NCI-H748 (cell line): ENCODE results near the gene ZMAT5.

ENCODE experiments used
- DNase-seq: peaks from one replicate; lab custom pipeline; 2025; ENCODE audit not compliant: unreplicated experiment; lab: John Stamatoyannopoulos, UW

ZMAT5 gene

GRCh38 chr22:29787371-29787980 lies 20.7 kb upstream of the ZMAT5 start:
- DNase-seq, result no peak

DNA sequence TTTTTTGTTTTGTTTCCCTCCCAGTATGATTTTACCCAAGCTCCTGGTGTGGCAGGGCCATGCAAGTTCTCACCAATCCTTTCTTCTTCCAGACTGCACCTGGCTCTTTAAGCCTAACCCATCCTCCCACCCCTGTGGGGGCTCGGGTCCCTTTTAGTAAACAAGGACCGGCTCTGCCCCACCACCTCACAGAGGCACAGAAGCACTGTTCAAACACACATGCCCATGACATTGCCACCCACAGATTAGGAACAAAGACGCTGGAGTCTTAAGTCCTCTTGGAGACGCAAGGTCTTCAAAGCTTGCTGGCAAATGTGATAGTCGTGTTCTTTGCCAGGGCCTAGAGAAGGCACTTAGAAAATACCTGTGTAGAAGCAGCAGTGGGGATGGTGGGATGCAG lies 19.2 kb upstream of the ZMAT5 start:
- DNase-seq, result no peak

- no peak for DNase-seq
These were observed 17.9 kb upstream of the ZMAT5 start for GRCh38 chr22:29784451-29785361.

DNA sequence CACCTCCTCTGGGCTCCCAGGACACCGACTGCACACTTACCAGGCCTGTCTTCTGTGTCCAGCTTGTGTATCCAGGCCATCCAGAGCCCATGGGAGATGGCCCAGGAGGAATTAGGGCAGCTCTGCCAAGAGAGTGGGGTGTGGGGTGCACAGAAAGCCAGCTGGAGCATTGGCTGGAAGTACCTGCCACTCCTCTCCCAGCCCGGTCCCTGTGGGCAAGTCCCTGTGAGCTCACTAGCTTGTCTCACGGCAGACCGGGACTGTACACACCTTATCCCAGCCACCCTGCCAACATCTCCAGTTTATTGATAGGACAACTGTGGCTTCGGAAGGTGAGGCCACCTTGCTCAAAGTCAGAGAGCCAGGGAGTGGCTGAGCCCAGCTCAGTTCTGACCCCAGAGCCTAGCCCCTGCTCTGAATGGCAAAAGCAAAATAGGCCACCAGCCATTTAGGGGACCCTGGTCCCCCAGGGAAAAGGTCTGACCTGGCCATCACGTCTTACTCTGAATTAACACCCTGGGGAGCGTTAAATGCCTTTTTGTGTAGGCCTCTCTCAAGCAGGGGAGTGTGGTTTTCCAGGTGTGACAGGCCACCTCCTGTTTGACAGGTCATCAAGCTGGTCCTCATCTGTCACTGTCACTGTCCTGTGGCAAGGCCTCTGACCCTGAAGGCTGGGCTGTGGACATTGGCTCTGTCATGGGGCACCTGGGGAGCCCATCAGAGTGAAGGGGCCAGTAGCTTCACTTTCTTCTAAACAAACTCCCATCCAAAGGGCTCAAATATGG lies 15.4 kb upstream of the ZMAT5 start:
- no peak for DNase-seq

DNA sequence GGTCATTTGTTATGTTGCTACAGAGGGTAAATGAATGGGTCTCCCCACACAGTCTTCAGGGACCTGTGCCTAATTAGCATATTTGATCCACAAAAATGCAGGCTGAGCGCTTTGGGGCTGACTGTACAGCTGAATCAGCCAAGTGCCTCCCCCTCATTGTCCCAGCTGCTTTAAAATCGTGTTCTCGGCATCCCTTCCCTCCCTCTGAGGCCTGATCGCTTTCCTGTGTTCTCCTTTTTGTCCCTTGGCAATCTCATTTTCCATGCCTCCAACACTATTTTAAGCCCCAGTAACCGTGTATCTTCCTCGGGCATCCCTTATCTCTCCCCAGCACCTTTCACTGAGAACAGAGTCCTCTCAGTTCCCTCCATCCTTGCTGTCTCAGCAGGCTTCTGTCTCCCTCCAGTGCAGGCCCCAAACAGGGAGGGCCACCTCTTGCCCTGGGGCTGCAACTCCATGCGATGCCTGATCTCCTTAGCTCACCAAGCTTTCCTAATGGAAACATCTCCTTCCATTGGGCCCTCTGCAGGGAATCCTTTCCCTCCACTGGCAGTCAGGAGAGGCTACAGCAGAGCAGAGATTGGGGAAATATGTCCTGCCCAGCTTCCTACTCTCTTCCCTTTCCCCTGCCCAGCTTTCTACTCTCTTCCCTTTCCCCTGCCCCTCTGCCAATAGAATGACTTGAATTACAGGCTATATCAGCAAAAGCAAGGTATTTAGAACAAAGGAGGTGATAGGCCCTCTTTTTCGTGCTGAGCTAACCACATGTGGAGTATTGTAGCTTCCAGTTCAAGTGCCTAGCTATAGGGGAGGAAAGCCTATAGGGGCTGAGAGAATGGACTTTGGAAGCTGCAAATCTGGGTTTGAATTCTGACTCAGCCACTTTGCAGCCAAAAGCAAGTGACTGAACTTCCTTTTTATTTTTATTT lies 14.2 kb upstream of the ZMAT5 start:
- no peak for DNase-seq

DNA sequence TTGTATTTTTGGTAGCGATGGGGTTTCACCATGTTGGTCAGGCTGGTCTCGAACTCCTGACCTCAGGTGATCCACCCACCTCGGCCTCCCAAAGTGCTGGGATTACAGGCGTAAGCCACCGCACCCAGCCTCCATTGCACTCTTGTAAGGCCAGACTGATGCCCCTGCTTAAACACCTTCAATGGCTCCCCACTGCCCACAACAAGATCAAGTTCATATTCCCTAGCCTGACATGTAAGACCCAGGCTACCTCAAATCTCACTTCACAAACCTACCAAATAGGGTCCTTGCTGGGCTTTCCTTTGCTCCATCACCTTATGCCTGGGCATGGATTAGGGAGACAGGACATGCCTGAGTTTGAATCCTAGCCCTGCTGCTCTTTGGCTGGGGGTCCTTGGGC lies 13.4 kb upstream of the ZMAT5 start:
- no peak for DNase-seq

DNA sequence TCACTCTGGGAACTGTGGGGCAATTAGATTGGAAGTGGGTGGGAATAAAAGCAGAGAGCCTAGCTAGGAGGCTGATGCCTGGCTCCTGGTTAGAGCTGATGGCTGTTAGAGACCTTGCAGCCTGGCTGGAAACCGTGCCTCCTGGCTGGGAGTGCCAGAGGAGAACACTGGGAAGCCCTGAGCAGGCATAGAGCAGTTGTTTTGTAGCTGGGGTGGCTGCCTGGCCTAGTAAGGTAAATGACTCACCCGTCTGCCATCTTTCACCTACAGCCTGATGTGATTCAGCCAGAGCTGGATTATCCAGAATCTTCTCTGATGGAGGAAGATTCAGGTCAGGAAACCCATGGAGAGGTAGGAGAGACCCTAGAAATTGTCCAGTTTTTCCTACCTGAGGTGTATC lies 6.4 kb upstream of the ZMAT5 start:
- no peak for DNase-seq

GRCh38 chr22:29772170-29772641 lies 5.4 kb upstream of the ZMAT5 start:
- DNase-seq, result no peak

- no peak for DNase-seq
These were observed 3.0 kb upstream of the ZMAT5 start for GRCh38 chr22:29769723-29770321.

DNA sequence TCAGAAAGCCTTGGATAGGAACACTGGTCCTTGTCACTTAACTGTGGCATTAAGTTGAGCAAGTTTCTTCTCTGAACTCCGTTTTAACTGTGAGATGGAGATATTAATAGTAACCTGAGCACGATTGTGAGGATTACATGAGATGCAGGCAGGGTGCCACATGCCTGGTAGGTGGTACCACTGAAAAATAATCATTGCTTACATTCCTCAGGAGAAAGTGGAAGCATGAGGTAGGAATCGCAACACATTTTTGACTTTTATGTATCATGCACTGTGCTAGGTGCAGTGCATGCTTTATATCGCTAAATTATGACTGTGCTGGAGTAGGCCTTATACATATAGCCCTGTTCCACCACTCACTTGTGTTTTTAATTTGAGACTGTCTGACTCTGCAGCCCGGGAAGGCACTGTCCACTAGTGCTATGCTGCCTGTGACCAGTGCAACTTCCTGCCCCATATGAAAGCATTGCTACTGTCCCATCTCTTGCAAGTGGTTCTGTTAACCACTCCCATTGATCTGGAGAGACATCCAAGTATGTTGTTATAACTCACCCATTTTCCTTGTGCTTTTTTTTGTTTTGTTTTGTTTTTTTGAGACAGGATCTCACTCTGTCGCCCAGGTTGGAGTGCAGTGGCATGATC lies 1.4 kb upstream of the ZMAT5 start:
- DNase-seq, result no peak

DNA sequence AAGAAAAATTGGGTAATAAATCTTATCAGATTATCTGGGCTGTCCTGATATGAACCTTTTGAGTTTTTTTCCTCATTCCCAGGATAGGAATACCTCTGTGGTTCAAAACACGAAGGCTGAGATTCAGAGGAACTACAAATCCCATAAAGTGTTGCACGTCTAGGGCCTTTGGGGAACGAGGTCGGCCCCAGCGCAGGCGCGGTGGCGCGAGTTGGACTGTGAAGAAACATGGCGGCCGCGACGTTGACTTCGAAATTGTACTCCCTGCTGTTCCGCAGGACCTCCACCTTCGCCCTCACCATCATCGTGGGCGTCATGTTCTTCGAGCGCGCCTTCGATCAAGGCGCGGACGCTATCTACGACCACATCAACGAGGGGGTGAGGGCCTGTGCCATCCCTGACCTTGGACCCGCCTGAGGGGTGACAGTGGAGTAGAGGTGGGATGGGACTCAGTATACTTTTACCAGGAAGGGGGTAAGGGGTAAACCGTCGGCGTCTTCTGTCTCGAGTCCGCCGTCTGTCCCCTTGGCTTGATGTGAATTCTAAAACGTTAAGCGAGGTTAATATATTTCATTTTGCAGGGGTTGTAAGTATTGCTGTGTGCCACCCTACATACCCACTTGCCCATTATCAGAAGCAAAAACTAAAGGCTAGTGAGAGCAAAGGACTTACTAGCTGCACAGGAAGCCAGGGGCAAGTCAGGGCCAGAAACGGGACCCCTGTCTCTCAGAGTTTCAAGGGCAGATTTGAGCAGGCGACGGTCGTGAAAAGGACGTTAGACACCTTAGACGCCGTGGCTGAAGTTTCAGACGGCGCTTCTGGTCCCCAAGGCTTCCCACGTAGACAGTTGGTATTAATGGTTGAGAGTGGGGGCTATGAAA lies 604 bp upstream of the ZMAT5 start, which contains the start of gene UQCR10:
Gene UQCR10 (plus strand): TSS at position 199 of the 881 bp plus-strand sequence. CDS start 30 bp downstream, at position 229.
- peak; percentile 87 for DNase-seq

DNA sequence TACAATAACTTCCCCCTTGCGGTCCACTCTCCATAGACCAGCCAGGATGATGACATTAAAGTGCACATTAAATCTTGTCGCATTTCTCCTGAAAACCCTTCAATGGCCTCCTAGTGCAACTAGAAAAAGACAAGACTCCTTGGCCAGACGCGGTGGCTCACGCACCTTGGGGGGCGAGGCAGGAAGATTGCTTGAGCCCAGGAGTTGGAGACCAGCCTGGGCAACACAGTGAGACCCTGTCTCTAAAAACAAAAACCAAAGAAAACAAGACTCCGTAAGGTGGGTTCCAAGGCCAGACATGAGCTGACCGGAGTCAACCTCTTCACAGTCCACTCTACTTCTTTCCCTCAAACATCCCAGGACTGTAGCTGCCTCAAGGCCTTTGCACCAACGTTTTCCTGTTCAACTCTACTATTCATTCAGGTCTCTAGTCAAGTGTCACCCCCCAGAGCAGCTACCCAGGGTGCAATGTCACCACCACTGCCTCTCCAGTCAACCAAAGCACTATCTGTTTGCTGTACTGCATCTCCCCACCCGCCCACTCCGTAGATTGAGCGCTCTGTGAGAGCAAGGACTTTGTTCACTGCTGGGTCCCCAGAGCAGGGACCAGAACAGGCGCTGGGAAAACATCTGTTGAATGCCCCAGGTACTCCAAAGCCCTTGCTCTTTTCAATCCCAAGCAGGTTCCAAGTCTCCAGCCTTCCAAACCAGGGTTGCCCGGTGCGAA lies 739 bp downstream of the ZMAT5 start:
- DNase-seq, result peak; percentile 27

DNA sequence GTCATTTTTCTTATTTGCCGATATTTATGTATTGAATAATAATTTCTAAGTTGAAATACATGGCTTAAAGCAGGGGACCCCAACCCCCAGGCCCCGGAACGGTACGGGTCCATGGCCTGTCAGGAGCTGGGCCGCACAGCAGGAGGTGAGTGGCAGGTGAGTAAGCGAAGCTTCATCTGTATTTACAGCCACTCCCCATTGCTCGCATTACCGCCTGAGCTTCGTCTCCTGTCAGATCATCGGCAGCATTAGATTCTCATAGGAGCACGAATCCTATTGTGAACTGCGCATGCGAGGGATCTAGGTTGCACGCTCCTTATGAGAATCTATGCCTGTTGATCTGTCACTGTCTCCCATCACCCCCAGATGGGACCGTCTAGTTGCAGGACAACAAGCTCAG lies 4.5 kb downstream of the ZMAT5 start:
- peak; percentile 87 for DNase-seq

- no peak for DNase-seq
These were observed 7.8 kb downstream of the ZMAT5 start for GRCh38 chr22:29758959-29759358.

- DNase-seq, result no peak
These were observed 8.7 kb downstream of the ZMAT5 start for GRCh38 chr22:29758068-29758622.

DNA sequence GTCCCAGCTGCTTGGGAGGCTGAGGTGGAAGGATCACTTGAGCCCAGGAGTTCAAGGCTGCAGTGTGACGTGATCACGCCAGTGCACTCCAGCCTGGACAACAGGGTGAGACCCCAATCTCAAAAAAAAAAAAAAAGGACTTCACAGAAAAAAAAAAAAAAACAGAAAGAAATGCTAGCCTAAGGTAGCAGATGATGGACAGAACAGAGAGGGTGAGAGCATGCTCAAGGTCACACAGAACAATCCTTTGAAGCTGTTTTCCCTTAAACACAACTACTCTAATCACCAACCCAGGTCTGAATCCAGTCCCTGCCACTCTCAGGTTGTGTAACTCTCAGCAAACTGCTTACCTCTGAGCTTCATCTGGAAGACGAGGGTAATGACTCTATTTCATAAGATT lies 9.7 kb downstream of the ZMAT5 start:
- no peak for DNase-seq

DNA sequence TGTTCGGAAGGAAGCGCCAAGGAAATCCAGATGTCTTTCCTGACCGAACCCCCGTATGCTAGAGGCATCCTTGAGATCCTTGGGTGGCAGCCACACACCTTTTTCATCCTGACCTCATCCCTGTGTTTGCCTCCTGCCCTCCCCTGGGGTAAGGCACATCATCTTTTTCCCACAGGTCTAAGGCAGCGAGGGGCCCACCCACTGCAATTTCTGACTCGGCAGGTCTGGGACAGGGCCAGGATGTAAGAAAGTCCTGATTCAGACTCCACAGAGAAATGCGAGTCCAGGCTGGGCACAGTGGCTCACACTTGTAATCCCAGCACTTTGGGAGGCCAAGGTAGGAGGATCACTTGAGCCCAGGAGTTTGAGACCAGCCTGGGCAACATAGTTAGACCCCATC lies 10.5 kb downstream of the ZMAT5 start:
- DNase-seq, result no peak

- no peak for DNase-seq
These were observed 10.9 kb downstream of the ZMAT5 start for GRCh38 chr22:29755889-29756288.
